PC-9 (cell line): ENCODE results near the gene WNK1.

Source experiments
- EZH2 ChIP-seq: fragments of 200-600 bp; sonication (generic); IDR thresholded peaks from 2 replicates; pipeline ENCODE4 v1.8.0; 2017; ENCODE audit warnings: antibody characterized with exemption, low read depth
- TF ChIP-seq, protein P1 (sequence below): fragments of 200-600 bp; sonication (generic); conservative IDR thresholded peaks from 2 replicates; pipeline ENCODE4 v1.6.1; 2017; ENCODE audit warnings: mixed run types, antibody characterized with exemption, mild to moderate bottlenecking, moderate library complexity

GRCh38 chr12:867905-868304 is 115.5 kb downstream of the WNK1 start:
- TF ChIP-seq, protein P1, sequence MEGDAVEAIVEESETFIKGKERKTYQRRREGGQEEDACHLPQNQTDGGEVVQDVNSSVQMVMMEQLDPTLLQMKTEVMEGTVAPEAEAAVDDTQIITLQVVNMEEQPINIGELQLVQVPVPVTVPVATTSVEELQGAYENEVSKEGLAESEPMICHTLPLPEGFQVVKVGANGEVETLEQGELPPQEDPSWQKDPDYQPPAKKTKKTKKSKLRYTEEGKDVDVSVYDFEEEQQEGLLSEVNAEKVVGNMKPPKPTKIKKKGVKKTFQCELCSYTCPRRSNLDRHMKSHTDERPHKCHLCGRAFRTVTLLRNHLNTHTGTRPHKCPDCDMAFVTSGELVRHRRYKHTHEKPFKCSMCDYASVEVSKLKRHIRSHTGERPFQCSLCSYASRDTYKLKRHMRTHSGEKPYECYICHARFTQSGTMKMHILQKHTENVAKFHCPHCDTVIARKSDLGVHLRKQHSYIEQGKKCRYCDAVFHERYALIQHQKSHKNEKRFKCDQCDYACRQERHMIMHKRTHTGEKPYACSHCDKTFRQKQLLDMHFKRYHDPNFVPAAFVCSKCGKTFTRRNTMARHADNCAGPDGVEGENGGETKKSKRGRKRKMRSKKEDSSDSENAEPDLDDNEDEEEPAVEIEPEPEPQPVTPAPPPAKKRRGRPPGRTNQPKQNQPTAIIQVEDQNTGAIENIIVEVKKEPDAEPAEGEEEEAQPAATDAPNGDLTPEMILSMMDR: no peak
- no peak for TF ChIP-seq EZH2
